IPS DF 6.9 (cell line): ENCODE data around the gene ARHGDIG.
"Not testable (repeated sequence)": the region's sequence is repeated elsewhere in the genome, so short reads cannot be mapped to it uniquely, and the experiment has no call there.

Experiments
- DNase-seq: peaks from one replicate; pipeline ENCODE4 v3.0.0-alpha.2; 2013; ENCODE audit warnings: low read depth, low spot score
- H3K27ac ChIP-seq: one replicate; pipeline ENCODE4 v1.5.1; 2013; ENCODE audit warnings: low read length, control low read depth
- H3K27me3 ChIP-seq: 2 replicates; pipeline ENCODE4 v1.6.1; 2013; ENCODE audit warnings: mild to moderate bottlenecking, low read length; ENCODE audit not compliant: control insufficient read depth, insufficient read depth
- H3K36me3 ChIP-seq: 2 replicates; pipeline ENCODE4 v1.6.1; 2013; ENCODE audit warnings: low read length; ENCODE audit not compliant: control insufficient read depth, insufficient read depth
- H3K4me1 ChIP-seq: 2 replicates; pipeline ENCODE4 v1.6.1; 2013; ENCODE audit warnings: low read length; ENCODE audit not compliant: control insufficient read depth, insufficient read depth
- H3K4me3 ChIP-seq: 2 replicates; pipeline ENCODE4 v1.5.1; 2013; ENCODE audit warnings: mild to moderate bottlenecking, low read length
- H3K9me3 ChIP-seq: 2 replicates; pipeline ENCODE4 v1.6.1; 2013; ENCODE audit warnings: low read length, inconsistent platforms; ENCODE audit not compliant: control insufficient read depth, insufficient read depth
- WGBS: extraction: QIAGEN DNeasy Blood & Tissue Kit; methylation state at CpG from one replicate; pipeline ENCODE4 v1.1.7; 2013; ENCODE audit warnings: mixed read lengths, missing lambda C conversion rate; ENCODE audit not compliant: insufficient read length, insufficient coverage; 5-methylcytosine and 5-hydroxymethylcytosine counted together

The ARHGDIG gene

DNA sequence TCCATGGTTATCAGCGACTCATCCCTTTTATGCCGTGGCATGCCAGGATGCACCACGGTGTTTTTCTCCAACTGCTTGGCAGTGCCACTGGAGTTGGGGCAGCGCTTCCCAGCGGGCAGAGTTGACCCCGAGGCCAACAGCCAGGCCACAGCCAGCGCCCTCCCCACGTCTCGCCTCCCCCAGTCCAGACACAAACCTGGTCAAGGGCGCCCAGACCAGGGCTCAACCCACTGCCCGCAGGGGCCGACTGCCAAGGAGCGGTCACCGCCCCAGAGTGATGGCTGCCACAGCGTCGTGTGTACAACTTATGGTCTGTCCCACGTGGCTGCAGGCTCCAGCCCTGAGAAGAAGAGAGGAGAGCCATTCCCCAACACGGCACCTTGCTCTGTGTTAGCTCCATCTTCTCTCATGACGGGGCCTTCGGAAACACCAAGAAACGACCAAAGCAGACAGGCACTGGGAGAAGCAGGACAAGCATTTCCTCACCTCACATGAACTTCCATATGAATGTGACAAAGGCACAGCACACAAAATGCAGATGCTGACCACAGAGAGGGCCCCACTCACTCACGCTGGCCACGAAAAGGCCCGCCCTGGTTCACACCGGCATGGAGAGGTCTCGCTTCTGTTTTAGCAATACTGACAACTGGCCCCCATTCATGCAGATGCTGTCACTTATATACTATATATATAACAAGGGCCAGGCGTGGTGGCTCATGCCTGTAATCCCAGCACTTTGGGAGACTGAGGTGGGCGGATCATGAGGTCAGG lies 45.2 kb downstream of the ARHGDIG start:
- DNase-seq, result no peak
- Histone ChIP-seq H3K27ac (no peak overlapping the region), H3K4me1 (no peaks in the 10 kb centered on the region), H3K9me3 (no peaks in the 10 kb centered on the region), H3K36me3 (no peaks in the 10 kb centered on the region), H3K4me3 (no peak overlapping the region), H3K27me3 (no peaks in the 10 kb centered on the region)
- no CpG with 5 or more reads among the region's 28 CpGs for WGBS

DNA sequence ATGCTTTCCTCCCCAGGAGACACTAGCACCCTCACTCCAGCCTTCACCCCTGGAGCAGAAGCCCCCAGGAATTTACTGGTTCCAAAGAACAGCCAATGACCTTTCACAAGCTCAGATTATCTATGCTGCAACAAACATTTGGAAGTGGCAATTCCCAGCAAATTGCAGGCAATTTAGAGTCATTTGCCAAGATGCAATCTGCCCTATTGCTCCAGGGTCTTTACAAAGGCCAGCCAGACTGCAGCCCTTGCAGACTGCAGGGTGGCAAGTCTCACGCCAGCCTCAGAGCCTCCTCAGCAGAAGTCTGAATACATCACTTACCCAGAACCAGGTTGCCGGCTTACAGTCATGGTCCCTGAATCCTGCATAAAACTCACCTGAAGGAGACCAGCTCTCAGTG lies 50.4 kb downstream of the ARHGDIG start:
- no peaks in the 10 kb centered on the region for H3K27me3 ChIP-seq
- no peak for DNase-seq
- no peaks in the 10 kb centered on the region for H3K9me3 ChIP-seq
- no peaks in the 10 kb centered on the region for H3K36me3 ChIP-seq
- H3K4me3 ChIP-seq, result no peak overlapping the region
- no CpG with 5 or more reads among the region's 2 CpGs for WGBS
- H3K4me1 ChIP-seq, result no peaks in the 10 kb centered on the region
- H3K27ac ChIP-seq, result no peak overlapping the region

DNA sequence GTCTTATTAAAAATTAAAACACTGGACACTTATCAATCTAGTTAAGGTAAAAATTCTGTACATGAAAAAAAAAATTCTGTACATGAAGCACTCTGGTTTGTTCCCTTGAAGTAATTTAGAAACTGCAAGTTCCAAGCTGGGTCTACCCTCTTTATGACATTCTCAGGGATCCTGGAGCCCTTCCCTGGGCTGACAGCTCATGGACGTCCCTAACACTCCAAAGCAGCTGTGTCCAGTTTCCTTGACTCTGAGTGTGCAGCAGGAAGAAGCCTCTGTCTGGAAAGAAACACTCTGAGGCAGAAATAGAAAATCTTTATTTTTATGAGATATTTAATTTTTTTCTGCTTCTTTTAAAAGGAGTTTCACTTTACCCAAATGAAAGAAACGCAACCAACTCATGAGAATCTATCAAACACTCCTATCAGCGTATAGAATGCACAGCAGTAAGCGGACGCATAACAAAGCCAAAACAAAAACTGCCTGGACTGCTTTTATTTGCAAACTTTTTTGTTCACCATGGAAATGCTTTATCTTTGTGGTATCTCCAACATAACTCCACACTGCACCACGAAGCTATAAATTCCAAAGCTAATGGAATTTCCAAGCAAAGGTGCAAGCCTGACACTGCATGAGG lies 50.9 kb downstream of the ARHGDIG start:
- not testable (repeated sequence) for H3K4me3 ChIP-seq, H3K4me1 ChIP-seq, DNase-seq, H3K9me3 ChIP-seq, H3K36me3 ChIP-seq, H3K27me3 ChIP-seq, H3K27ac ChIP-seq
- WGBS, result no CpG with 5 or more reads among the region's 6 CpGs
